MM.1S (cell line): ENCODE measurements around the gene PTS.

Experiments used
- CTCF ChIP-seq: fragments of 300-600 bp; sonication (generic); IDR thresholded peaks from 2 replicates; pipeline ENCODE4 v1.5.1; 2016; ENCODE audit warnings: antibody characterized with exemption, low read length, mixed read lengths
- EZH2 ChIP-seq: fragments of 300-600 bp; sonication (generic); optimal IDR thresholded peaks from 2 replicates; pipeline ENCODE3; 2017; ENCODE audit warnings: low read depth, mild to moderate bottlenecking, antibody characterized with exemption, low read length, mixed read lengths
- EZH2phosphoT487 ChIP-seq: fragments of 300-600 bp; sonication (generic); IDR thresholded peaks from 2 replicates; pipeline ENCODE4 v1.6.1; 2018; ENCODE audit warnings: antibody characterized with exemption, low read length

- no peak for TF ChIP-seq CTCF
- TF ChIP-seq EZH2 = no peak
- no peak for TF ChIP-seq EZH2phosphoT487
Observed at GRCh38 chr11:112178936-112179335, 47.3 kb upstream of the PTS start.
